Loucy (cell line): ENCODE data around the gene TNFRSF19.

Source experiments
- H2AFZ ChIP-seq: fragments of 200-600 bp; sonication (generic); 2 replicates; pipeline ENCODE4 v1.6.0; 2016; ENCODE audit warnings: antibody characterized with exemption, mild to moderate bottlenecking, low read length, moderate library complexity
- H3F3A ChIP-seq: fragments of 200-600 bp; 2 replicates; pipeline ENCODE4 v1.6.0; 2016; ENCODE audit warnings: antibody characterized with exemption, low read depth, mild to moderate bottlenecking
- H3K27me3 ChIP-seq: fragments of 200-600 bp; sonication (generic); 2 replicates; pipeline ENCODE4 v1.6.1; 2014; ENCODE audit warnings: low read length, mild to moderate bottlenecking; ENCODE audit not compliant: insufficient read depth, poor library complexity, severe bottlenecking
- H3K36me3 ChIP-seq: fragments of 200-600 bp; sonication (generic); 2 replicates; pipeline ENCODE4 v1.6.1; 2016; ENCODE audit warnings: low read length; ENCODE audit not compliant: insufficient read depth
- H3K4me1 ChIP-seq: fragments of 200-600 bp; sonication (generic); 2 replicates; pipeline ENCODE4 v1.5.1; 2014; ENCODE audit warnings: low read length, mild to moderate bottlenecking; ENCODE audit not compliant: insufficient read depth, poor library complexity, severe bottlenecking
- H3K4me2 ChIP-seq: fragments of 200-600 bp; sonication (generic); 2 replicates; pipeline ENCODE4 v1.6.0; 2014; ENCODE audit warnings: antibody characterized with exemption, low read length, low read depth, mild to moderate bottlenecking; ENCODE audit not compliant: poor library complexity, severe bottlenecking
- H3K4me3 ChIP-seq: fragments of 200-600 bp; sonication (generic); 2 replicates; pipeline ENCODE4 v1.5.1; 2014; ENCODE audit warnings: low read length, mild to moderate bottlenecking, mixed read lengths; ENCODE audit not compliant: poor library complexity, severe bottlenecking
- H3K79me2 ChIP-seq: fragments of 200-600 bp; sonication (generic); 2 replicates; pipeline ENCODE4 v1.6.1; 2014; ENCODE audit warnings: low read length; ENCODE audit not compliant: insufficient read depth
- H3K9ac ChIP-seq: fragments of 200-600 bp; sonication (generic); 2 replicates; pipeline ENCODE4 v1.6.0; 2014; ENCODE audit warnings: mild to moderate bottlenecking, low read depth, low read length, moderate library complexity; ENCODE audit not compliant: poor library complexity, severe bottlenecking
- H3K9me2 ChIP-seq: fragments of 200-600 bp; sonication (generic); replicated peaks from 2 replicates; pipeline ENCODE4 v1.6.1; 2016; ENCODE audit warnings: low read depth, low read length, mixed read lengths
- H3K9me3 ChIP-seq: fragments of 200-600 bp; sonication (generic); 2 replicates; pipeline ENCODE4 v1.6.1; 2014; ENCODE audit warnings: mild to moderate bottlenecking, antibody characterized with exemption, low read length, low read depth; ENCODE audit not compliant: insufficient read depth
- H4K20me1 ChIP-seq: fragments of 200-600 bp; sonication (generic); 2 replicates; pipeline ENCODE4 v1.6.0; 2014; ENCODE audit warnings: antibody characterized with exemption, low read length, mild to moderate bottlenecking; ENCODE audit not compliant: insufficient read depth, poor library complexity, severe bottlenecking
- CTCF ChIP-seq: fragments of 200-600 bp; sonication (generic); conservative IDR thresholded peaks from 2 replicates; pipeline ENCODE4 v1.5.1; 2014; ENCODE audit warnings: mild to moderate bottlenecking, antibody characterized with exemption, low read length
- EZH2phosphoT487 ChIP-seq: fragments of 200-600 bp; IDR thresholded peaks from 2 replicates; pipeline ENCODE4 v1.6.1; 2018; ENCODE audit warnings: antibody characterized with exemption, mild to moderate bottlenecking, moderate library complexity, borderline replicate concordance

TNFRSF19 gene

GRCh38 chr13:23621316-23621645, 51.1 kb downstream of the TNFRSF19 start:
- Histone ChIP-seq H3K4me2 (no peak overlapping the region), H2AFZ (no peak overlapping the region), H3K36me3 (no peaks in the 10 kb centered on the region), H3K9me2 (no peaks in the 10 kb centered on the region), H3K27me3 (no peaks in the 10 kb centered on the region), H3K9ac (no peak overlapping the region), H4K20me1 (no peaks in the 10 kb centered on the region), H3K79me2 (no peaks in the 10 kb centered on the region), H3K4me1 (peaks cover 4% of the 10 kb centered on the region), H3K9me3 (no peaks in the 10 kb centered on the region), H3F3A (no peaks in the 10 kb centered on the region), H3K4me3 (no peak overlapping the region)
- TF ChIP-seq CTCF (no peak), EZH2phosphoT487 (no peak)

DNA sequence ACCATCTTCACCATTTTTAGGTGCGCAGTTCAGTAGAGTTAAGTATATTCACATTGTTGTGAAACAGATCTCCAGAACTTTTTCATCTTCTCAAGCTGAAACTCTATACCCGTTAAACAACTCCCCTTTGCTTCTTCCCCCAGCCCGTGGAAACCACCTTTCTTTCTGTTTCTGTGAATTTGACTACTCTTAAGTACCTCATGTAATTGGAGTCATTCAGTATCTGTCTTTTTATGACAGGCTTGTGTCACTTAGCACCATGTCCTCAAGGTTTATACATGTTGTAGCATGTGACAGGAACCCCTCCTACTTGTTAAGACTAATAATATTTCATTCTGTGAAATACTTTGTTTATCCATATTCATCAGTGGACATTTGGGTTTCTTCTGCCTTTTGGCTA, 52.8 kb downstream of the TNFRSF19 start:
- Histone ChIP-seq H3K9me3 (no peaks in the 10 kb centered on the region), H3K9ac (no peak overlapping the region), H3K36me3 (no peaks in the 10 kb centered on the region), H3K4me2 (no peak overlapping the region), H2AFZ (no peak overlapping the region), H3K79me2 (no peaks in the 10 kb centered on the region), H3K27me3 (no peaks in the 10 kb centered on the region), H3F3A (no peaks in the 10 kb centered on the region), H4K20me1 (no peaks in the 10 kb centered on the region), H3K4me3 (no peak overlapping the region), H3K9me2 (no peaks in the 10 kb centered on the region), H3K4me1 (no peaks in the 10 kb centered on the region)
- TF ChIP-seq EZH2phosphoT487 (no peak), CTCF (no peak)

DNA sequence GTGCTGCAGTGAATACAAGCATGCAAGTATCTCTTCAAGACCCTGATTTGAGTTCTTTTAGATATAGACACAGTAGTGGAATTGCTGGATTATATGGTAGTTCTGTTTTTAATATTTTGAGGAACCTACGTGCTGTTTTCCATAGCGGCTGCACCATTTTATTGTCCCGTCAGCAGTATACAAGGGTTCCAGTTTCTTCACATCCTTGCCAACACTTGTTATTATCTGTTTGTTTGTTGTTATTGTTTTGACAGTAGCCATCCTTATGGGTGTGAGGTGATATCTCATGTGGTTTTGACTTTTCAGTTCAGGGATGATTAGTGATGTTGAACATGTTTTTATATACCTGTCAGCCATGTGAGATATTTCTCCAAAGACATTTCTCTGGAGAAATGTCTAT, 53.2 kb downstream of the TNFRSF19 start:
- no peaks in the 10 kb centered on the region for H3F3A ChIP-seq
- no peaks in the 10 kb centered on the region for H3K79me2 ChIP-seq
- no peaks in the 10 kb centered on the region for H4K20me1 ChIP-seq
- H3K4me1 ChIP-seq: no peaks in the 10 kb centered on the region
- no peak overlapping the region for H3K9ac ChIP-seq
- no peaks in the 10 kb centered on the region for H3K9me2 ChIP-seq
- H3K9me3 ChIP-seq: no peaks in the 10 kb centered on the region
- no peak overlapping the region for H3K4me2 ChIP-seq
- no peak overlapping the region for H3K4me3 ChIP-seq
- H2AFZ ChIP-seq: no peak overlapping the region
- TF ChIP-seq EZH2phosphoT487 (no peak), CTCF (no peak)
- H3K36me3 ChIP-seq: no peaks in the 10 kb centered on the region
- H3K27me3 ChIP-seq: no peaks in the 10 kb centered on the region
